Panc1 (cell line): ENCODE measurements around the gene COL5A1. TPM values are rescaled to one million over a fixed set of nuclear protein-coding genes. Genes with fewer than 3 reads are reported as not detected.

Experiments used
- ATAC-seq: fragments of 200-7000 bp; cut with Tn5 transposase; 2 replicates; pipeline ENCODE4 v1.9.1; 2020; ENCODE audit warnings: mild to moderate bottlenecking, moderate library complexity
- BruUV-seq: library from RNA; stranded (reverse); fragments of 400-500 nt; replicated peaks from 2 replicates; lab custom pipeline; 2021; lab: Mats Ljungman, UMichigan
- CTCF ChIA-PET: fragments of 300-600 bp; sonication (Branson Sonifier 250); formaldehyde crosslinking; loops from one replicate; lab custom pipeline; 2022; ENCODE audit warnings: antibody characterized with exemption; lab: Charles Lee
- POLR2A ChIA-PET: fragments of 300-600 bp; sonication (Branson Sonifier 250); formaldehyde crosslinking; loops from one replicate; lab custom pipeline; 2022; ENCODE audit warnings: antibody characterized with exemption; lab: Charles Lee
- DNase-seq: peaks from one replicate; pipeline ENCODE4 v3.0.0-alpha.2; 2010; ENCODE audit warnings: low read depth, low spot score
- H3K27ac ChIP-seq: 2 replicates; pipeline ENCODE4 v1.5.1; 2011; ENCODE audit warnings: mild to moderate bottlenecking, low read length, inconsistent platforms
- H3K27me3 ChIP-seq: fragments of 200-500 bp; sonication (Bioruptor generic); 2 replicates; pipeline ENCODE4 v1.6.0; 2014; ENCODE audit warnings: low read length, inconsistent platforms; ENCODE audit not compliant: control insufficient read depth, insufficient read depth
- H3K36me3 ChIP-seq: fragments of 200-500 bp; sonication (Bioruptor generic); 2 replicates; pipeline ENCODE4 v1.5.1; 2014; ENCODE audit warnings: inconsistent platforms, mild to moderate bottlenecking, low read length, moderate library complexity; ENCODE audit not compliant: control insufficient read depth, insufficient read depth
- H3K4me1 ChIP-seq: 2 replicates; pipeline ENCODE4 v1.5.1; 2011; ENCODE audit warnings: inconsistent platforms, mild to moderate bottlenecking, low read length, moderate library complexity; ENCODE audit not compliant: control insufficient read depth, insufficient read depth
- H3K4me3 ChIP-seq, 2 experiments: 2 replicates each; pipeline ENCODE4 v1.5.1; 2011 to 2012; ENCODE audit warnings: low read depth in 2 of 2, low read length in 2 of 2, mild to moderate bottlenecking in 2 of 2, inconsistent platforms in 1 of 2, moderate library complexity in 1 of 2
- H3K9me3 ChIP-seq: fragments of 200-500 bp; sonication (Bioruptor generic); 2 replicates; pipeline ENCODE4 v1.5.1; 2014; ENCODE audit warnings: low read depth, mild to moderate bottlenecking, inconsistent platforms, low read length, moderate library complexity; ENCODE audit not compliant: control insufficient read depth, insufficient read depth
- POLR2AphosphoS5 ChIP-seq: IDR thresholded peaks from 2 replicates; pipeline ENCODE4 v1.6.1; 2012; ENCODE audit warnings: mild to moderate bottlenecking, low read depth, low read length, moderate library complexity
- SIN3A ChIP-seq: IDR thresholded peaks from 2 replicates; pipeline ENCODE4 v1.6.1; 2012; ENCODE audit warnings: low read depth, mild to moderate bottlenecking, low read length, moderate library complexity, borderline replicate concordance; ENCODE audit not compliant: insufficient read depth
- TCF7L2 ChIP-seq: IDR thresholded peaks from 2 replicates; pipeline ENCODE4 v1.6.1; 2011; ENCODE audit warnings: mild to moderate bottlenecking, low read depth, low read length, inconsistent platforms
- in situ Hi-C: cut with HindIII; loops from 2 replicates; pipeline ENCODE4 v1.10.0; 2016; ENCODE audit warnings: low sequenced_read_pairs, low pct_unique_long_range_greater_than_20kb
- intact Hi-C: fragments of 100-400 bp; cut with micrococcal nuclease; formaldehyde crosslinking; loops from one replicate; pipeline ENCODE4 v1.10.0; 2022; ENCODE audit not compliant: unreplicated experiment
- total RNA-seq: library from RNA; stranded (reverse); gene quantifications from one replicate; pipeline ENCODE4 v1.2.1, GENCODE V29; 2021; ENCODE audit not compliant: unreplicated experiment
- TF ChIP-seq, protein P1 (sequence below): fragments of 450-650 bp; IDR thresholded peaks from 2 replicates; pipeline ENCODE4 v1.5.1; 2017; ENCODE audit warnings: mild to moderate bottlenecking
- TF ChIP-seq, protein P2 (sequence below), 2 experiments: IDR thresholded peaks; 2 replicates each; pipeline ENCODE4 v1.6.1; 2011 to 2012; ENCODE audit warnings: low read depth in 2 of 2, control low read depth in 1 of 2, low read length in 1 of 2, mild to moderate bottlenecking in 1 of 2, moderate library complexity in 1 of 2; ENCODE audit not compliant: insufficient read depth in 1 of 2

COL5A1 gene
- total RNA-seq, 1 experiment from 2014 or later: 5.7 TPM

GRCh38 chr9:134657666-134658377, 16.2 kb downstream of the COL5A1 start:
- CTCF ChIA-PET: no interaction called here
- no peaks in the 10 kb centered on the region for H3K9me3 ChIP-seq
- H3K4me3 ChIP-seq: no peak overlapping the region
- DNase-seq (no peak), ATAC-seq (no peak)
- TF ChIP-seq POLR2AphosphoS5: no peak
- no peak for TF ChIP-seq SIN3A
- no peaks in the 10 kb centered on the region for H3K36me3 ChIP-seq
- intact Hi-C loops: no loop called here
- BruUV-seq: no TSS peak
- in situ Hi-C loops: no loop called here
- H3K4me1 ChIP-seq: no peaks in the 10 kb centered on the region
- no peaks in the 10 kb centered on the region for H3K27me3 ChIP-seq
- no peak overlapping the region for H3K27ac ChIP-seq
- POLR2A ChIA-PET: no interaction called here

DNA sequence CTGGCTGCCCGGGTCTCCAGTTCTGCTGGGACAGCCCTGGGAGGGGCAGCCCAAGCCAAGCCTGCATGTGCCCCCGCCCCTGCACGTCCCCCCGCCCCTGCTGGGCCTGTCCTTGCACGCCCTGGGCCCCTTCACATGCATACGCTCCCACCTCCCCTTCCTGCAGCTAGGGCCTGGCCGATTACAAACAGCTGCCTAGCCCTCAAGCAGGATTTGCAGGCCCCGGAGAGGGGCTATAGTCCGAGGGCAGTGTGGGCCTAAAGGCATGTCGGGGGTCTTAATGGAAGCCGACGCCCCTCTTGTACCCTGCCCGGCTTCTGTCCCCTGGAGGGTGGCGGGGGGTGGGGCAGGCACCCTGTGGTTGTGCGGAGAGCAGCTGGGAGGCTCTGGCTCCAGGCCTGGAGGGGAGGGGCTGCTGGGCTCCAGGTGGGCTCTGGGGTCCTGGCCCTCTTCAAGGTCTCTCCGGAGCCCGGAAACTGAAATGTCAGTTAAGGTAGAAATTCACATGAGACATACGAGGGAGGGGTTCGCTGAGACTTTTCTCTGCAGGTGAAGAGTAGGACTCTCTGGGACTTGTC, 16.9 kb downstream of the COL5A1 start:
- DNase-seq (no peak), ATAC-seq (no peak)
- POLR2A ChIA-PET: no interaction called here
- Histone ChIP-seq H3K36me3 (no peaks in the 10 kb centered on the region), H3K4me1 (no peaks in the 10 kb centered on the region), H3K9me3 (no peaks in the 10 kb centered on the region), H3K27ac (no peak overlapping the region), H3K4me3 (no peak overlapping the region), H3K27me3 (no peaks in the 10 kb centered on the region)
- in situ Hi-C loops (no loop called here), intact Hi-C loops (no loop called here)
- BruUV-seq: no TSS peak
- TF ChIP-seq, protein P1, sequence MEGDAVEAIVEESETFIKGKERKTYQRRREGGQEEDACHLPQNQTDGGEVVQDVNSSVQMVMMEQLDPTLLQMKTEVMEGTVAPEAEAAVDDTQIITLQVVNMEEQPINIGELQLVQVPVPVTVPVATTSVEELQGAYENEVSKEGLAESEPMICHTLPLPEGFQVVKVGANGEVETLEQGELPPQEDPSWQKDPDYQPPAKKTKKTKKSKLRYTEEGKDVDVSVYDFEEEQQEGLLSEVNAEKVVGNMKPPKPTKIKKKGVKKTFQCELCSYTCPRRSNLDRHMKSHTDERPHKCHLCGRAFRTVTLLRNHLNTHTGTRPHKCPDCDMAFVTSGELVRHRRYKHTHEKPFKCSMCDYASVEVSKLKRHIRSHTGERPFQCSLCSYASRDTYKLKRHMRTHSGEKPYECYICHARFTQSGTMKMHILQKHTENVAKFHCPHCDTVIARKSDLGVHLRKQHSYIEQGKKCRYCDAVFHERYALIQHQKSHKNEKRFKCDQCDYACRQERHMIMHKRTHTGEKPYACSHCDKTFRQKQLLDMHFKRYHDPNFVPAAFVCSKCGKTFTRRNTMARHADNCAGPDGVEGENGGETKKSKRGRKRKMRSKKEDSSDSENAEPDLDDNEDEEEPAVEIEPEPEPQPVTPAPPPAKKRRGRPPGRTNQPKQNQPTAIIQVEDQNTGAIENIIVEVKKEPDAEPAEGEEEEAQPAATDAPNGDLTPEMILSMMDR: no peak
- TF ChIP-seq SIN3A (no peak), POLR2AphosphoS5 (no peak), TCF7L2 (no peak)
- TF ChIP-seq, protein P2, sequence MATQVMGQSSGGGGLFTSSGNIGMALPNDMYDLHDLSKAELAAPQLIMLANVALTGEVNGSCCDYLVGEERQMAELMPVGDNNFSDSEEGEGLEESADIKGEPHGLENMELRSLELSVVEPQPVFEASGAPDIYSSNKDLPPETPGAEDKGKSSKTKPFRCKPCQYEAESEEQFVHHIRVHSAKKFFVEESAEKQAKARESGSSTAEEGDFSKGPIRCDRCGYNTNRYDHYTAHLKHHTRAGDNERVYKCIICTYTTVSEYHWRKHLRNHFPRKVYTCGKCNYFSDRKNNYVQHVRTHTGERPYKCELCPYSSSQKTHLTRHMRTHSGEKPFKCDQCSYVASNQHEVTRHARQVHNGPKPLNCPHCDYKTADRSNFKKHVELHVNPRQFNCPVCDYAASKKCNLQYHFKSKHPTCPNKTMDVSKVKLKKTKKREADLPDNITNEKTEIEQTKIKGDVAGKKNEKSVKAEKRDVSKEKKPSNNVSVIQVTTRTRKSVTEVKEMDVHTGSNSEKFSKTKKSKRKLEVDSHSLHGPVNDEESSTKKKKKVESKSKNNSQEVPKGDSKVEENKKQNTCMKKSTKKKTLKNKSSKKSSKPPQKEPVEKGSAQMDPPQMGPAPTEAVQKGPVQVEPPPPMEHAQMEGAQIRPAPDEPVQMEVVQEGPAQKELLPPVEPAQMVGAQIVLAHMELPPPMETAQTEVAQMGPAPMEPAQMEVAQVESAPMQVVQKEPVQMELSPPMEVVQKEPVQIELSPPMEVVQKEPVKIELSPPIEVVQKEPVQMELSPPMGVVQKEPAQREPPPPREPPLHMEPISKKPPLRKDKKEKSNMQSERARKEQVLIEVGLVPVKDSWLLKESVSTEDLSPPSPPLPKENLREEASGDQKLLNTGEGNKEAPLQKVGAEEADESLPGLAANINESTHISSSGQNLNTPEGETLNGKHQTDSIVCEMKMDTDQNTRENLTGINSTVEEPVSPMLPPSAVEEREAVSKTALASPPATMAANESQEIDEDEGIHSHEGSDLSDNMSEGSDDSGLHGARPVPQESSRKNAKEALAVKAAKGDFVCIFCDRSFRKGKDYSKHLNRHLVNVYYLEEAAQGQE (IDR thresholded peaks at IDR 0.05; ENCODE audit: insufficient read depth in 1 of 2, low read depth in 2 of 2, low read length in 1 of 2): no peak
- CTCF ChIA-PET: no interaction called here

DNA sequence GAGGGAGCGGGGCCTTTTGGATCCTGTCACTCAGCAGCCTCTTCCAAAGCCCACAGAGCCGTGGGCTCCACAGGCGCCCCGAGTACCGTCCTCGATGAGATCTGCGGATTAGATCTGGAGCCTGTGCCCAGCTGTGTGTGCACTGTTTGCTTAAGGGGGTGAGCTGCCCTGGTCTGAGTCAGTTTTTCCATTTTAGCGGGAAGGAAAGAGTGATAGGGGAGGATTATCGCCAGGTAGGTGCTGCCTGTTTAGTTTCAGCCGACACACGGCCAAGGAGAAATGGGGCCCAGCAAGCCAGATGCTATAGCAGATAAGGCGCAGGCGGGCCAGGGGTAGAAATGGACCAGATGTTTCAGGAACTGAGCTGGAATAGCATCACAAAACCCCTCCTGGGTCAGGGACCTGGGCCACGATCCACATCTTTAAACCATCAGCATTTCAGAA, 18.1 kb downstream of the COL5A1 start:
- BruUV-seq: no TSS peak

More for the DNA sequence above, 18.1 kb downstream of the COL5A1 start:
- in situ Hi-C loops (no loop called here), intact Hi-C loops (no loop called here)
- no peaks in the 10 kb centered on the region for H3K4me1 ChIP-seq
- TF ChIP-seq TCF7L2 (no peak), SIN3A (no peak), POLR2AphosphoS5 (no peak)
- TF ChIP-seq, protein P2 (IDR thresholded peaks at IDR 0.05; ENCODE audit: insufficient read depth in 1 of 2, low read depth in 2 of 2, low read length in 1 of 2): no peak
- TF ChIP-seq, protein P1: no peak
- CTCF ChIA-PET: no interaction called here
- ATAC-seq: no peak
- DNase-seq: no peak
- no peak overlapping the region for H3K27ac ChIP-seq
- no peaks in the 10 kb centered on the region for H3K9me3 ChIP-seq
- H3K27me3 ChIP-seq: no peaks in the 10 kb centered on the region
- POLR2A ChIA-PET: no interaction called here
- H3K36me3 ChIP-seq: no peaks in the 10 kb centered on the region
- H3K4me3 ChIP-seq: no peak overlapping the region
